H1 (cell line): ENCODE results near the gene MYBPH. TPM values are rescaled to one million over a fixed set of nuclear protein-coding genes. Genes with fewer than 3 reads are reported as not detected.

Source experiments
- ATF2 ChIP-seq: IDR thresholded peaks from 2 replicates; pipeline ENCODE4 v1.6.1; 2012; ENCODE audit warnings: low read length, inconsistent platforms
- EP300 ChIP-seq, 2 experiments: IDR thresholded peaks; 1 replicate in 1 of 2; 2 replicates in 1 of 2; pipeline ENCODE4 v1.6.1; 2011 to 2012; ENCODE audit warnings: low read depth in 2 of 2, low read length in 2 of 2, mild to moderate bottlenecking in 2 of 2, borderline replicate concordance in 1 of 2, inconsistent platforms in 1 of 2, moderate library complexity in 1 of 2
- TCF12 ChIP-seq: IDR thresholded peaks from 2 replicates; pipeline ENCODE4 v1.6.1; 2011; ENCODE audit warnings: low read depth, mild to moderate bottlenecking, low read length
- polyA plus RNA-seq, 7 experiments: library from polyadenylated mRNA; depleted of rRNA in 3 of 7; stranded (reverse) in 5 of 7; unstranded in 2 of 7; fragments of >200 nt in 5 of 7; fragments of 200-250 nt in 2 of 7; gene quantifications; 1 replicate in 5 of 7; 2 replicates in 1 of 7; 4 replicates in 1 of 7; pipeline versions ENCODE4 v1.2.1 to v1.2.3, GENCODE V29; 2011 to 2013; ENCODE audit warnings: missing spikeins in 2 of 7, mixed read lengths in 2 of 7
- total RNA-seq: library from RNA; stranded (reverse); fragmentation: NEBNext Ultra II Directional; extraction: Animal tissue kit (Norgen Biotek cat#: 25700); gene quantifications from 2 replicates; pipeline ENCODE4 v1.2.1, GENCODE V29; 2021
- TF ChIP-seq, protein P1 (sequence below), 3 experiments: IDR thresholded peaks; 1 replicate in 2 of 3; 2 replicates in 1 of 3; pipeline versions ENCODE4 v1.5.1 to v1.6.1; 2011; ENCODE audit warnings: low read length in 3 of 3, mild to moderate bottlenecking in 3 of 3, inconsistent platforms in 2 of 3, low read depth in 1 of 3, moderate library complexity in 1 of 3; ENCODE audit not compliant: insufficient read depth in 1 of 3; ENCODE audit errors: control extremely low read depth in 1 of 3

MYBPH gene
- total and polyA plus RNA-seq, 2 of the 8 experiments (the other 6 are each of a cell fraction or from before 2014, with no cell fraction given) = not detected

DNA sequence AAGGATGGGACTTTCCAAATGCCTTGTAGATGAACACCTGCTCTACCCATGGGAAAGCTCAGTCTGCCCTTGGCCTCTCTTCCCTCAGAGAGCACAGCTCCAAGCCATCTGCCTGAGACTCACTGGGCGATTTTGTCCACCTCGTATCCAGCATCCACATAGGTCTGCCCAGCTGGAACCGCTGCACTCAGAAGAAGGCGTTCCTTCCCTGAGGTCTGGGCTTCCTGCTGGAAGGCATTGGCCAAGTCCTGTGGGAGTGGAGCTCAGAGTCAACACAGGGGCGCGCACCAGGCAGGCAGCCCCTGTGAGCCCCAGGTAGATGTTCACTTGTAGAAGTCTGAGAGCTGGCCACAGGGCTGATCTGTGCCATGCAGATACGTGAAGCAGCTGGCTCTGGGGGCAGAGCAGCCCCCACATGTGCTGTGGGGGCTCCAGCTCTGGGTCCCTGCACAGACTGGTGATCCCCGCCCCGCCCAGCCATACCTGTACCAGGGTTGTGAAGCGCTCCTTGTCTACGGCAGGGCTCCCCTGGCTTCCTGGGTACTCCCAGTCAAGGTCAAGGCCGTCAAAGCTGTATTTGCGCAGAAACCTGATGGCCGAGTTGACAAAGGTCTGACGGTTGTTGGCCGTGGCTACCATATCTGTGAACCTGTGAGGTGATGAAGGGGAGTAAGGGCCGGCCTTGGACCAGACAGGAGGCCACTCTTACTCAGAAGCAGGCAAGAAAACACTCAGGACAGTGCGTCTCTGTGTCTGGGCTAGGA is 47.6 kb upstream of the MYBPH start (continued):
- TF ChIP-seq ATF2 = no peak
- TF ChIP-seq TCF12 = no peak
- TF ChIP-seq EP300 (IDR thresholded peaks at IDR 0.05; ENCODE audit: borderline replicate concordance in 1 of 2, low read depth in 2 of 2, low read length in 2 of 2) = no peak
- TF ChIP-seq, protein P1, sequence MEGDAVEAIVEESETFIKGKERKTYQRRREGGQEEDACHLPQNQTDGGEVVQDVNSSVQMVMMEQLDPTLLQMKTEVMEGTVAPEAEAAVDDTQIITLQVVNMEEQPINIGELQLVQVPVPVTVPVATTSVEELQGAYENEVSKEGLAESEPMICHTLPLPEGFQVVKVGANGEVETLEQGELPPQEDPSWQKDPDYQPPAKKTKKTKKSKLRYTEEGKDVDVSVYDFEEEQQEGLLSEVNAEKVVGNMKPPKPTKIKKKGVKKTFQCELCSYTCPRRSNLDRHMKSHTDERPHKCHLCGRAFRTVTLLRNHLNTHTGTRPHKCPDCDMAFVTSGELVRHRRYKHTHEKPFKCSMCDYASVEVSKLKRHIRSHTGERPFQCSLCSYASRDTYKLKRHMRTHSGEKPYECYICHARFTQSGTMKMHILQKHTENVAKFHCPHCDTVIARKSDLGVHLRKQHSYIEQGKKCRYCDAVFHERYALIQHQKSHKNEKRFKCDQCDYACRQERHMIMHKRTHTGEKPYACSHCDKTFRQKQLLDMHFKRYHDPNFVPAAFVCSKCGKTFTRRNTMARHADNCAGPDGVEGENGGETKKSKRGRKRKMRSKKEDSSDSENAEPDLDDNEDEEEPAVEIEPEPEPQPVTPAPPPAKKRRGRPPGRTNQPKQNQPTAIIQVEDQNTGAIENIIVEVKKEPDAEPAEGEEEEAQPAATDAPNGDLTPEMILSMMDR (IDR thresholded peaks at IDR 0.05; ENCODE audit: control extremely low read depth in 1 of 3, insufficient read depth in 1 of 3, low read depth in 1 of 3, low read length in 3 of 3) = no peak
